ENCODE results near the gene TIPRL.

- no peak for TF ChIP-seq CTCF (IDR thresholded peaks at IDR 0.05)
- no peak for TF ChIP-seq POLR2A (IDR thresholded peaks at IDR 0.05)
Observed at GRCh38 chr1:168216171-168216570, 37.4 kb downstream of the TIPRL start.

Data from thyroid gland (tissue), 4 donors.